ENCODE results near the gene GPD1L. TPM values are rescaled to one million over a fixed set of nuclear protein-coding genes. Genes with fewer than 3 reads are reported as not detected.

Gene GPD1L
- total RNA-seq, 2 donors from 2014 or later, result 1.5 to 3.5 TPM

GRCh38 chr3:32100465-32100864 lies 6.0 kb upstream of the GPD1L start:
- WGBS, 2 experiments (ENCODE audit: insufficient coverage in 1 of 2, insufficient read length in 1 of 2), result 93 to 96% methylated on average over 5 of the region's 5 CpGs
- peaks cover 40% of the 10 kb centered on the region for H3K9me3 Mint-ChIP-seq
- no peak overlapping the region for H3K27ac ChIP-seq (ENCODE audit: low read depth, low read length)
- no peak for DNase-seq
- no peaks in the 10 kb centered on the region for H3K4me1 ChIP-seq (ENCODE audit: control insufficient read depth, insufficient read depth, low read length)
- H3K4me1 Mint-ChIP-seq, result no peaks in the 10 kb centered on the region
- H3K27me3 ChIP-seq (ENCODE audit: control insufficient read depth, insufficient read depth, low read length, poor library complexity, severe bottlenecking), result no peaks in the 10 kb centered on the region
- no peak overlapping the region for H3K4me3 ChIP-seq (ENCODE audit: low read length)
- peaks cover 3% of the 10 kb centered on the region for H3K36me3 Mint-ChIP-seq (ENCODE audit: low read depth)
- peaks cover 47% of the 10 kb centered on the region for H3K9me3 ChIP-seq (ENCODE audit: control insufficient read depth, low read length)
- no peak overlapping the region for H3K9ac ChIP-seq (ENCODE audit: extremely low read depth, low read length, poor library complexity, severe bottlenecking)
- peaks cover 3% of the 10 kb centered on the region for H3K27me3 Mint-ChIP-seq (ENCODE audit: insufficient read depth)
- no peak for TF ChIP-seq CTCF (conservative IDR thresholded peaks at IDR 0.05)
- no peaks in the 10 kb centered on the region for H3K36me3 ChIP-seq (ENCODE audit: control insufficient read depth, insufficient read depth, low read length)
- H3K27ac Mint-ChIP-seq, result no peak overlapping the region
- H3K4me3 Mint-ChIP-seq, result no peak overlapping the region

GRCh38 chr3:32102289-32102688 lies 4.1 kb upstream of the GPD1L start:
- peaks cover 9% of the 10 kb centered on the region for H3K27me3 Mint-ChIP-seq (ENCODE audit: insufficient read depth)
- Histone ChIP-seq H3K4me1 (ENCODE audit: control insufficient read depth, insufficient read depth, low read length) (no peaks in the 10 kb centered on the region), H3K4me3 (ENCODE audit: low read length) (no peak overlapping the region), H3K27me3 (ENCODE audit: control insufficient read depth, insufficient read depth, low read length, poor library complexity, severe bottlenecking) (peaks cover 6% of the 10 kb centered on the region), H3K9ac (ENCODE audit: extremely low read depth, low read length, poor library complexity, severe bottlenecking) (no peak overlapping the region), H3K36me3 (ENCODE audit: control insufficient read depth, insufficient read depth, low read length) (no peaks in the 10 kb centered on the region), H3K9me3 (ENCODE audit: control insufficient read depth, low read length) (peaks cover 47% of the 10 kb centered on the region), H3K27ac (ENCODE audit: low read depth, low read length) (no peak overlapping the region)
- no peak for TF ChIP-seq CTCF (conservative IDR thresholded peaks at IDR 0.05)
- peaks cover 40% of the 10 kb centered on the region for H3K9me3 Mint-ChIP-seq
- 91 to 92% methylated on average over 4 to 7 of the region's 7 CpGs for WGBS, 2 experiments (ENCODE audit: insufficient coverage in 1 of 2, insufficient read length in 1 of 2)
- H3K4me1 Mint-ChIP-seq, result peaks cover 4% of the 10 kb centered on the region
- DNase-seq, result no peak
- H3K36me3 Mint-ChIP-seq (ENCODE audit: low read depth), result peaks cover 3% of the 10 kb centered on the region
- H3K27ac Mint-ChIP-seq, result no peak overlapping the region
- H3K4me3 Mint-ChIP-seq, result no peak overlapping the region

- peaks cover 28% of the 10 kb centered on the region for H3K27me3 Mint-ChIP-seq (ENCODE audit: insufficient read depth)
- no peak overlapping the region for H3K4me3 ChIP-seq (ENCODE audit: low read length)
- no peak for TF ChIP-seq CTCF (conservative IDR thresholded peaks at IDR 0.05)
- peaks cover 40% of the 10 kb centered on the region for H3K9me3 Mint-ChIP-seq
- peaks cover 20% of the 10 kb centered on the region for H3K27me3 ChIP-seq (ENCODE audit: control insufficient read depth, insufficient read depth, low read length, poor library complexity, severe bottlenecking)
- no peaks in the 10 kb centered on the region for H3K4me1 ChIP-seq (ENCODE audit: control insufficient read depth, insufficient read depth, low read length)
- no peak overlapping the region for H3K27ac ChIP-seq (ENCODE audit: low read depth, low read length)
- no peaks in the 10 kb centered on the region for H3K36me3 ChIP-seq (ENCODE audit: control insufficient read depth, insufficient read depth, low read length)
- H3K27ac Mint-ChIP-seq, result no peak overlapping the region
- peaks cover 5% of the 10 kb centered on the region for H3K4me1 Mint-ChIP-seq
- H3K9me3 ChIP-seq (ENCODE audit: control insufficient read depth, low read length), result peaks cover 47% of the 10 kb centered on the region
- no peak for DNase-seq
- H3K36me3 Mint-ChIP-seq (ENCODE audit: low read depth), result peaks cover 3% of the 10 kb centered on the region
- no peak overlapping the region for H3K9ac ChIP-seq (ENCODE audit: extremely low read depth, low read length, poor library complexity, severe bottlenecking)
- 94 to 100% methylated on average over 4 of the region's 4 CpGs for WGBS, 2 experiments (ENCODE audit: insufficient coverage in 1 of 2, insufficient read length in 1 of 2)
- H3K4me3 Mint-ChIP-seq, result no peak overlapping the region
Measured at GRCh38 chr3:32104492-32104891, 1.9 kb upstream of the GPD1L start.
